ENCODE results near the gene SLC2A13.
"Not testable (repeated sequence)": the region's sequence is repeated elsewhere in the genome, so short reads cannot be mapped to it uniquely, and the experiment has no call there.

The SLC2A13 gene

DNA sequence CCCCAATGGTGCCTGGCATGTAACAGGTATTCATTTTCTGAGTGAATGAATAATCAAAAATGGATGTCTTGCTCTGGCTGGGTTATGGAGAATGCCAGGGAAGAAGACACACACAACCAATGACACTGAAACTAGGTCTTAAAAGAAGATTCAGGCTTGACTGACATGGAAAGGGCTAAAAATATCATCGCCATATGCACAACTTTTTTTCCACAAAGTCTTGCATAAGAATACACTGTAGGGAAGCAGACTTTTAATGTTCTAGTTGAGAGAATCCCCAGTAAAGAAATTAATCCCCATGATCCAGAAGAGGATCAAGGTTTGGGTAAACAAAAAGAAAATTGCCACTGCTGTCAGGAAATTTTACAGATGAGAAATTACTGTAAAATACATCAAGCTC, 116.4 kb downstream of the SLC2A13 start:
- DNase-seq: no peak

DNA sequence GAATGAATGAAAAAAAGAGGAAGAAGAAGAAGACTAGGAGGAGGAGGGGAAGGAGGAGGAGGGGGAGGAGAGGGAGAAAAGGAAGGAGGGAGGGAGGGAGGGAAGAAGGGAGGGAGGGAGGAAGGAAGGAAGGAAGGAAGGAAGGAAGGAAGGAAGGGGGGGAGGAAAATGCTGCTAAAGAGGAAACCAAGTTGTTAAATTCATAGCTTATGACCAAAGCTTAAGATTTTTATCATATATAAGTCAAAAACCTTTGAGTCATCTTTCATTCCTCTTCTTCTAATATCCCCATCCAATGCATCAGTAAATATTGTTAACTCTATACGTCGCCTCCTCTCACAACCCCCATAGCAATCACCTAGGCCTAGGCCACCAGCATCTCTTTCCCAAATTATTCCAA, 117.3 kb downstream of the SLC2A13 start:
- no peak for DNase-seq

GRCh38 chr12:39986674-39987073, 119.2 kb downstream of the SLC2A13 start:
- DNase-seq: no peak

DNA sequence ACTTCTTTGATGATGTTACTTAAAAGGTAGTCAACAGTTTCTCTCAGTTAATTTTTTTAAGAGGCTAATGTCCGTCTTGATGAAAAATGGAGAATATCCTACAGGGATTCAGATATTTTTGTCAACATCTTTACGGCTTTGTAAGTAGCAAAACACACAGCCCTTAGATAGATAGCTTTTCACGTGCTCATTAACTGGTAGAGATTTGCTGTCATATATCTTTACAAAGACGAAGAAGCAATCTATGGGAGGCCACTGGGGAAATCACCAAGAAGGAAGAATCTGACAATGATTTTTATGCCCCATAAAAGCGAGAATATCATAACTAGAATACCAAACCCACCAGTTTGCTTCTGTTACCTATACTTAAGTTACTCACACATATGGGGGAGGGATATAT, 121.2 kb downstream of the SLC2A13 start:
- DNase-seq: no peak

DNA sequence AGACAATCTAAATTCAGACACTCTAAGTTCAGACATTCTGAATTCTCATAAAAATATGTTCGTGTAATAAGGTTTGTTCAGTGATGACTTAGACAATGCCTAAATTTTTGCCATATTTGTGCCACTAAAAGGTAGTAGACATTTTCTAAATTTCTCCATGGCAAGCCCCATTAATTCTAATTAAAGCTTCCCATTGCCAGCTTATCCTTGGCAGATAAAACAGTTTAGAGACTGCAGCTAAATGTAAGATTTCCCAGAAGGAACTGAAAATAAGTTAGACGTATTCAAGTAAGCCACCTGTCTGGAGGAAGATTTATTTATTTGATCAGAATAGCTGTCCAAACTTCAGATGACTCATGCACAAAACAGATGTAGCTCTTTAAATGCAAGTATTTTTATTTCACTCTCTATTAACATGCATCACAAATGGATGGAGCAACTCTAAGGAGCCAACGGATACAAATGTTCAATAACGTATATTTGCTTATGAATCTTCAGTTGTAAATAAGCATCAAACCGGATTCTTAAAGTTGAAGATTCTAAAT, 130.4 kb downstream of the SLC2A13 start:
- DNase-seq: no peak

GRCh38 chr12:39972119-39972518, 133.8 kb downstream of the SLC2A13 start:
- DNase-seq: no peak

- DNase-seq: no peak
Observed at GRCh38 chr12:39971348-39971747, 134.5 kb downstream of the SLC2A13 start.

- no peak for DNase-seq
Observed at GRCh38 chr12:39966721-39967120, 139.2 kb downstream of the SLC2A13 start.

GRCh38 chr12:39966256-39966655, 139.6 kb downstream of the SLC2A13 start:
- DNase-seq: no peak

GRCh38 chr12:39959467-39959866, 146.4 kb downstream of the SLC2A13 start:
- DNase-seq: no peak

DNA sequence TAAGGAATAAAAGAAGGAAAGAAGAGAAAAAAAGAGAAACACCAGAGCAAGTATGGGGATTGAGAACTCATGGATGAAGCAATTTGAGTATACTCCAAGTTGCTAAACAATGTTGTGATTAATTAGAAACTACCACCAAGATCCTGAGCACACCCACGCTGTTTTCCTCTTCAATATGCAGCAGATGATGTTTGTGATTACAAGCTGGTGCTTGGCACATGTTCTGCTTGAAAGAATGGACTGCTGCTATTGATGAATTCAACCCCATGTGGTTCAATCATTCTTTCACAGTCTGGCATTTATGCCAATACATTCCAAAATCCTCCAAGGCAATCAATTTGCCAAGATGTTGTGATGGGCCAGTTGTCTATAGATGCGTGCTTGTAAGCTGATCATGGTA, 146.8 kb downstream of the SLC2A13 start:
- no peak for DNase-seq

- DNase-seq: no peak
Observed at GRCh38 chr12:39958377-39958776, 147.5 kb downstream of the SLC2A13 start.

GRCh38 chr12:39956725-39957124, 149.2 kb downstream of the SLC2A13 start:
- DNase-seq: no peak

- no peak for DNase-seq
Observed at GRCh38 chr12:39946361-39947280, 159.3 kb downstream of the SLC2A13 start.

DNA sequence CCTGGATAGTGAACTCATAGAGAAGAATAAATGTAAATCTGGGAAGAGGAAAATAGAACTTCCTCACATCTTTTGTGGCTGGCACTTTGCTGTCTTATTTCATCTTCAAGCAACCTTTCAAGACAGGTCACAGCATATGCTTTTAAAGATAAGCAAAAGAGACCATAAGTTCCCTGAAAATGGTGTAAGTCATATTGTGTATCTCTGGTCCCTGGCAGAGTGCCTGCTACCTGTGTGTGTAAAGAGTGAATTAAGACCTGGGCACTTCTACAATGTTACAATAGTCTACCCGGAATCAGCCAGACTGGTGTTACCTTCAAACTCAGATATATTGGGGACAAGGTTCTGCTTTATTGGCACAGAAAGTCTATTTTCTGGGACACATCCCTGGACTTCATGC, 168.8 kb downstream of the SLC2A13 start:
- no peak for DNase-seq

DNA sequence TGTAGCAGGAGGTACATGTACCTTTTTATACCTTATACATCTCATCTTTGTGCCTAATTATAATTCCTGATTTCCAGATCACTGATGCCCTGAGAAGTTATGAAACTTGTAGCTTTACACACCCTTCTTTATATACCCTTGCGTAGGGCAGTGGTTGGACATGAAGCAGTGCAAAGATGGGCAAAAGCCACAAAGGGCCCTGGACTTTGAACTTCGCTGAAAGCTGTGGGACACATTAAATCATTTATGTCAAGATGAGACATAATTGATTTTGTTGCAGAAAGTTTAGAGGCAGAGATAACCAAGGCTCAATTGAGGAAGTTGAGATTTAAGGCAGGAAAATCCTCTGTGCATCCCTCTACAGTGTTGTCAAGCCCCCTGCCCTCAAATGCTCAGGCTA, 170.0 kb downstream of the SLC2A13 start:
- no peak for DNase-seq

- no peak for DNase-seq
Observed at GRCh38 chr12:39935275-39935674, 170.6 kb downstream of the SLC2A13 start.

- no peak for DNase-seq
Observed at GRCh38 chr12:39931857-39932256, 174.0 kb downstream of the SLC2A13 start.

- no peak for DNase-seq
Observed at GRCh38 chr12:39931231-39931630, 174.7 kb downstream of the SLC2A13 start.

DNA sequence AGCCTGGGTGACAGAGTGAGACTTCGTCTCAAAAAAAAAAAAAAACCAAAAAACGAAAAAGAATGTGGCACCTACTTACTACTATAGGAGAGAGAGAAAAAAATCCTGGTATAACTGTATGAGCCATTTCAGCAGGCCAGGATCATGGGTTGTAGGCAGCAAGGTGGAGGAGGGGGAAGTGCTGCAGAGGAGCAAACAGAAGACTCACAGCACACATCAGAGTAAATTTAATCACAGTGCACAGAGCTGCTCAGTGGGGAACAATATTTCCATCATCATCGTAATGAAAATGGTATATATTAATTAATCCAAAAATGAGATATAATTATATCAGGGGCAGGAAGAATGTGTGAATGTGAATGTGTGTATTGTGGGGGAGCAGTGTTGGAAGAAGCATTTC, 175.8 kb downstream of the SLC2A13 start:
- no peak for DNase-seq

GRCh38 chr12:39928181-39928899, 177.5 kb downstream of the SLC2A13 start:
- no peak for DNase-seq

DNA sequence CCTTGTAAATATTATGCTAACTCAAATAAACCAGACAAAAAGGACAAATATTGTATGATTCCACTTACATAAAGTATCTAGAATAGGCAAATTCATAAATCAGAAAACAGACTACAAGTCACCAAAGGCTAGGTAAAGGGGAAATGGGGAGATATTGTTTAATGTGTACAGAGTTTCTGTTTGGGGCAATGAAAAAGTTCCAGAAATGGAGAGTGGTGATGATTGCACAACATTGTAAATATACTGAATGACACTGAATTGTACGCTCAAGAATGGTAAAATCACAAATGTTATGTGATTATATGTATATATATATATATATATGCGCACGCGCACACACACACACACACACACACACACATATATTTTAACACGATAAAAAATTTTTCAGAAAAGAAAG, 182.5 kb downstream of the SLC2A13 start:
- DNase-seq: no peak

GRCh38 chr12:39922598-39922997, 183.3 kb downstream of the SLC2A13 start:
- not testable (repeated sequence) for DNase-seq

DNA sequence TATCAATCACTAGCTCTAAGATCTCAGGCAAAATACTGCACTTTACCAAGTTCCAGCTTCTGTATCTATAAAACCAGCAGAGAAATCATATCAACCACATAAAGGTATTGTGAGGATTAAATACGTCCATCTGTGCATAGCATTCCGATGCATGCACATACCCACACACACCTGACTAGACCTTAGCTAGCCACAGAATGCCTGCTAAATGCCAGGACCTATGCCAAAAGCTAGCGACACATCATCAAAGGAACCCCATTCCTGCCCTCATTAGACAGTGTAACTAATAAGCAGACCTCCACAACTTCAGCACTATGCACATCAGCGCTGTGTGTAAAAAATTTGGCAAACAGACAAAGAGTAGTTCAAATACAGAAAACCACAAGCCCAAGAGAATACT, 185.2 kb downstream of the SLC2A13 start:
- no peak for DNase-seq

Data from NCI-H1092 treated with DMSO at 0.1 percent for 48 hours (cell line).